Activated CD8-positive, alpha-beta T cell treated with anti-CD3 and anti-CD28 coated beads for 36 hours (primary cell): ENCODE data around the gene CHCHD3. TPM values are rescaled to one million over a fixed set of nuclear protein-coding genes. Genes with fewer than 3 reads are reported as not detected.

ENCODE experiments used
- ATAC-seq: fragments of 200-7000 bp; cut with Tn5 transposase; one replicate; pipeline ENCODE4 v1.10.0; 2021; ENCODE audit warnings: mild to moderate bottlenecking, moderate library complexity
- CTCF ChIA-PET: fragments of 350-600 bp; sonication (Branson Sonifier 250); formaldehyde crosslinking; loops from one replicate; lab custom pipeline; 2021; ENCODE audit warnings: antibody characterized with exemption; lab: Charles Lee
- POLR2A ChIA-PET: fragments of 350-600 bp; sonication (Branson Sonifier 250); formaldehyde crosslinking; loops from one replicate; lab custom pipeline; 2021; ENCODE audit warnings: antibody characterized with exemption; lab: Charles Lee
- DNase-seq: peaks from one replicate; pipeline ENCODE4 v3.0.0-alpha.2; 2020
- H3K27ac Mint-ChIP-seq: one replicate; pipeline ENCODE4 v1.8.0; 2021; ENCODE audit warnings: mild to moderate bottlenecking, mixed read lengths
- H3K27me3 Mint-ChIP-seq: one replicate; pipeline ENCODE4 v1.8.0; 2021; ENCODE audit warnings: mixed read lengths
- H3K36me3 Mint-ChIP-seq: one replicate; pipeline ENCODE4 v1.8.0; 2021; ENCODE audit warnings: low read depth, mixed read lengths
- H3K4me1 Mint-ChIP-seq: one replicate; pipeline ENCODE4 v1.8.0; 2021; ENCODE audit warnings: low read depth, mixed read lengths
- H3K4me3 Mint-ChIP-seq: one replicate; pipeline ENCODE4 v1.8.0; 2021; ENCODE audit warnings: mild to moderate bottlenecking, moderate library complexity, mixed read lengths
- H3K9me3 Mint-ChIP-seq: one replicate; pipeline ENCODE4 v1.8.0; 2021; ENCODE audit warnings: mixed read lengths
- intact Hi-C: fragments of 100-400 bp; cut with micrococcal nuclease; formaldehyde crosslinking; loops from one replicate; pipeline ENCODE4 v1.10.0; 2022
- total RNA-seq, 2 experiments: library from RNA; stranded (reverse); gene quantifications; one replicate each; pipeline ENCODE4 v1.2.3, GENCODE V29; 2021
- TF ChIP-seq, protein P1 (sequence below): fragments of 200-600 bp; IDR thresholded peaks from one replicate; pipeline ENCODE4 v1.8.0; 2022; ENCODE audit warnings: antibody characterized with exemption, mild to moderate bottlenecking

Gene CHCHD3
- total RNA-seq, 2 experiments from 2014 or later: 61.4 to 63.4 TPM

- TF ChIP-seq, protein P1, sequence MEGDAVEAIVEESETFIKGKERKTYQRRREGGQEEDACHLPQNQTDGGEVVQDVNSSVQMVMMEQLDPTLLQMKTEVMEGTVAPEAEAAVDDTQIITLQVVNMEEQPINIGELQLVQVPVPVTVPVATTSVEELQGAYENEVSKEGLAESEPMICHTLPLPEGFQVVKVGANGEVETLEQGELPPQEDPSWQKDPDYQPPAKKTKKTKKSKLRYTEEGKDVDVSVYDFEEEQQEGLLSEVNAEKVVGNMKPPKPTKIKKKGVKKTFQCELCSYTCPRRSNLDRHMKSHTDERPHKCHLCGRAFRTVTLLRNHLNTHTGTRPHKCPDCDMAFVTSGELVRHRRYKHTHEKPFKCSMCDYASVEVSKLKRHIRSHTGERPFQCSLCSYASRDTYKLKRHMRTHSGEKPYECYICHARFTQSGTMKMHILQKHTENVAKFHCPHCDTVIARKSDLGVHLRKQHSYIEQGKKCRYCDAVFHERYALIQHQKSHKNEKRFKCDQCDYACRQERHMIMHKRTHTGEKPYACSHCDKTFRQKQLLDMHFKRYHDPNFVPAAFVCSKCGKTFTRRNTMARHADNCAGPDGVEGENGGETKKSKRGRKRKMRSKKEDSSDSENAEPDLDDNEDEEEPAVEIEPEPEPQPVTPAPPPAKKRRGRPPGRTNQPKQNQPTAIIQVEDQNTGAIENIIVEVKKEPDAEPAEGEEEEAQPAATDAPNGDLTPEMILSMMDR: no peak
- DNase-seq (no peak), ATAC-seq (no peak)
- H3K27ac Mint-ChIP-seq: no peak overlapping the region
- POLR2A ChIA-PET: no interaction called here
- no peak overlapping the region for H3K4me3 Mint-ChIP-seq
- H3K4me1 Mint-ChIP-seq: no peaks in the 10 kb centered on the region
- no peaks in the 10 kb centered on the region for H3K9me3 Mint-ChIP-seq
- CTCF ChIA-PET: no interaction called here
- peaks cover 2% of the 10 kb centered on the region for H3K27me3 Mint-ChIP-seq
- intact Hi-C loops: no loop called here
- H3K36me3 Mint-ChIP-seq: no peaks in the 10 kb centered on the region
Measured at GRCh38 chr7:133102276-133103060, 20.6 kb upstream of the CHCHD3 start.

- no peak for DNase-seq
- H3K4me1 Mint-ChIP-seq: no peaks in the 10 kb centered on the region
Measured at GRCh38 chr7:133099633-133100286, 17.9 kb upstream of the CHCHD3 start.

DNA sequence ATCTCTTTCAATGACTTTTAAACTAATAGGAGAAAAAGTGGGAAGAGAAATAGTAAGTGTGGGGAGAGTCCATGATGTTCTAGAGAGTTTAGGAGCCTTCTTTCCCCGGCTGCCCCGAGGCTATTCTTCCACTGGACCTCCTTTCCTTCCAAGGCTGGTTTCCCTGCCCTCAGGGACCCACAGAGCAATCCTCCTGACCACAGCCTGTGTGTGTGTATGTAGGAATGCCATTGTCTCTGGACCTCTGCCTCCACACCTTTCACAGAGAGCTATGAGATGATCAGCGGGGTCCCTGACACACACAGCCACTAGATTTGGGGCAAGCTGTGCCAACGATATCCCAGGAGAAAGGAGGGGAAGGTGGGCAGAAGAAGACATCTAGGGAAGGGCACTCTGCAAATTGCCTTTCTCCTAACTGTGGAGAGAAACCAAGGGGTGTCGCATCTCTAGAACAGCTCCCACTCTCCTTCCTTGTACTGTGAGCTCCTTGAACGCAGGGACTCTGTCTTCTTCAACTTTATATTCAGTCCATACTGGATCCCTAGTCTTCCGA lies 13.3 kb upstream of the CHCHD3 start:
- POLR2A ChIA-PET: no interaction called here
- Mint-ChIP-seq H3K27me3 (no peaks in the 10 kb centered on the region), H3K4me1 (no peaks in the 10 kb centered on the region), H3K36me3 (no peaks in the 10 kb centered on the region), H3K9me3 (no peaks in the 10 kb centered on the region), H3K27ac (no peak overlapping the region), H3K4me3 (no peak overlapping the region)
- TF ChIP-seq, protein P1: no peak
- ATAC-seq (no peak), DNase-seq (no peak)
- intact Hi-C loops: no loop called here
- CTCF ChIA-PET: no interaction called here

More at GRCh38 chr7:133099633-133100286, 17.9 kb upstream of the CHCHD3 start:
- H3K36me3 Mint-ChIP-seq: no peaks in the 10 kb centered on the region
- intact Hi-C loops: no loop called here
- no peaks in the 10 kb centered on the region for H3K27me3 Mint-ChIP-seq
- ATAC-seq: no peak
- no peak overlapping the region for H3K4me3 Mint-ChIP-seq
- CTCF ChIA-PET: no interaction called here
- H3K27ac Mint-ChIP-seq: no peak overlapping the region
- POLR2A ChIA-PET: no interaction called here
- H3K9me3 Mint-ChIP-seq: no peaks in the 10 kb centered on the region
- TF ChIP-seq, protein P1: no peak

DNA sequence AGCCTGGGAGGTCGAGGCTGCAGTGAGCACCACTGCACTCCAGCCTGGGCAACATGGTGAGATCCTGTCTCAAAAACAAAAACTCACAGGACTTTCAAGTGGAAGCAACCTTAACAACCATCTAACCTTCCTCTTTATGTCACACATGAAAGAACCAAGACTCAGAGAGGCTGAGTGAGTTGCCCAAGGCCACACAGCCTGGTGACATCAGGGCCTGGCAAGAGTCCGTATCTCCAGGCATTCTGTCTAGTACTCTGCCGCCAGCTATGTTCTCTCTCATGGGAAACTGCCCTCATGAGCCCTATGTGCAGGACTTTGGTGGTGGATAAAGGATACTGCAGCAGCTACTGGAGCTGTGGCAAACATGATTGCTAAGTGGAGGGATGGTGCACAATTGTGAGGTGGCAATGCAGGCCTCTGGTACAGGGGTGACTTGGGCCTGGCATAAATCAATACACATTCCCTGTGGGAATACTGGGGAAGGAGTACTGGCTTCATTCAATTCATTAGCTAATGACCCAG lies 10.1 kb upstream of the CHCHD3 start:
- ChIA-PET POLR2A (no interaction called here), CTCF (interaction anchor here (0.8 kb wide), 1 partner anchor 253 kb away, joined by 3 read pairs; no protein-coding TSS in a partner anchor)
- intact Hi-C loops: no loop called here
- TF ChIP-seq, protein P1: no peak
- Mint-ChIP-seq H3K4me3 (no peak overlapping the region), H3K27ac (no peak overlapping the region), H3K9me3 (no peaks in the 10 kb centered on the region), H3K36me3 (no peaks in the 10 kb centered on the region), H3K4me1 (no peaks in the 10 kb centered on the region), H3K27me3 (no peaks in the 10 kb centered on the region)
- DNase-seq (no peak), ATAC-seq (no peak)
